Activated T-helper 2 cell treated with anti-CD3 and anti-CD28 coated beads, Interferon-gamma antibody, Interleukin-2, Interleukin-4, amounts not matched to agents 10 μg/mL and 5 μg/mL and 100 μg/mL, durations not matched to agents 14 hours and 24 hours and 36 hours (primary cell): ENCODE measurements around the gene B3GALT6. TPM values are rescaled to one million over a fixed set of nuclear protein-coding genes. Genes with fewer than 3 reads are reported as not detected.

Experiments used
- DNase-seq: peaks from one replicate; pipeline ENCODE4 v3.0.0; 2021; ENCODE audit warnings: low spot score
- H3K27ac Mint-ChIP-seq: one replicate; pipeline ENCODE4 v1.8.0; 2021; ENCODE audit warnings: mixed read lengths
- H3K27me3 Mint-ChIP-seq: one replicate; pipeline ENCODE4 v1.8.0; 2021; ENCODE audit warnings: low read depth, mixed read lengths
- H3K36me3 Mint-ChIP-seq: one replicate; pipeline ENCODE4 v1.8.0; 2021; ENCODE audit warnings: low read depth, mixed read lengths
- H3K4me1 Mint-ChIP-seq: one replicate; pipeline ENCODE4 v1.8.0; 2021; ENCODE audit warnings: low read depth, mixed read lengths
- H3K4me3 Mint-ChIP-seq: one replicate; pipeline ENCODE4 v1.8.0; 2021; ENCODE audit warnings: low read depth, mild to moderate bottlenecking, moderate library complexity, mixed read lengths
- H3K9me3 Mint-ChIP-seq: one replicate; pipeline ENCODE4 v1.8.0; 2021; ENCODE audit warnings: mixed read lengths
- intact Hi-C: fragments of 100-400 bp; cut with micrococcal nuclease; formaldehyde crosslinking; loops from one replicate; pipeline ENCODE4 v1.15.1; 2023
- total RNA-seq: library from RNA; stranded (reverse); gene quantifications from 2 replicates; pipeline ENCODE4 v1.2.3, GENCODE V29; 2022

The B3GALT6 gene
- total RNA-seq, 1 donor from 2014 or later = 34.6 TPM

DNA sequence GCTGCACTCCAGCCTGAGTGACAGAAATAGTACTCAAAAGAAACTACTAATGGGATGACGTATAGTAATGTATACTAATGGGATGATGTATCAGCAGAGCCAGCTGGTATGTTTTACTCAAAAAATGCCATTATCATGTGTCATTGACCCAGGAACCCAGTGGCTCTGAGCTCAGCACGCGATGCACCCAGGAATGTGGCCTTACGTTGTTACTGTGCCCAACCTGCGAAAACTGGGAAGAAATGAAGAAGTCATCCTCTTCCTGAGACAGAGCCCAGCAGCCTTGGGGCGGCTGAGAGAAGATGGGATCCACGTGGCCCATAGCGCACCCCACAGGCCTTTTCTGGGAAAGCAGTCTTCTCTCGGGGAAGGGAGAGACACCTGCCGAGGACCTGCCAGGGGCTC lies 32.8 kb downstream of the B3GALT6 start:
- intact Hi-C loops = no loop called here
- DNase-seq = no peak
- Mint-ChIP-seq H3K4me1 (peaks cover 3% of the 10 kb centered on the region), H3K36me3 (peaks cover 55% of the 10 kb centered on the region), H3K27ac (no peak overlapping the region), H3K9me3 (no peaks in the 10 kb centered on the region), H3K27me3 (no peaks in the 10 kb centered on the region), H3K4me3 (no peak overlapping the region)

- Mint-ChIP-seq H3K36me3 (peaks cover 57% of the 10 kb centered on the region), H3K27me3 (no peaks in the 10 kb centered on the region), H3K9me3 (no peaks in the 10 kb centered on the region), H3K27ac (no peak overlapping the region), H3K4me3 (no peak overlapping the region), H3K4me1 (peaks cover 26% of the 10 kb centered on the region)
- intact Hi-C loops = no loop called here
- DNase-seq = no peak
Observed at GRCh38 chr1:1267488-1268283, 35.6 kb downstream of the B3GALT6 start.

- DNase-seq = no peak
- no peak overlapping the region for H3K27ac Mint-ChIP-seq
- no peak overlapping the region for H3K4me3 Mint-ChIP-seq
- peaks cover 27% of the 10 kb centered on the region for H3K4me1 Mint-ChIP-seq
- intact Hi-C loops = no loop called here
- no peaks in the 10 kb centered on the region for H3K9me3 Mint-ChIP-seq
- H3K27me3 Mint-ChIP-seq = no peaks in the 10 kb centered on the region
- peaks cover 56% of the 10 kb centered on the region for H3K36me3 Mint-ChIP-seq
Observed at GRCh38 chr1:1268284-1268682, 36.2 kb downstream of the B3GALT6 start.

GRCh38 chr1:1270813-1271212 lies 38.8 kb downstream of the B3GALT6 start:
- H3K36me3 Mint-ChIP-seq = peaks cover 44% of the 10 kb centered on the region
- peak overlapping the region; percentile 9 for H3K27ac Mint-ChIP-seq
- no peaks in the 10 kb centered on the region for H3K9me3 Mint-ChIP-seq
- intact Hi-C loops = loop anchor here (5.0 to 10.0 kb wide), 2 partner anchors 39 to 156 kb away; partner anchors contain the start of genes B3GALT6, C1orf159 and SDF4
- no peaks in the 10 kb centered on the region for H3K27me3 Mint-ChIP-seq
- peak overlapping the region; percentile 71 for H3K4me3 Mint-ChIP-seq
- DNase-seq = no peak
- H3K4me1 Mint-ChIP-seq = peaks cover 29% of the 10 kb centered on the region

- Mint-ChIP-seq H3K36me3 (peaks cover 36% of the 10 kb centered on the region), H3K27ac (peak overlapping the region; percentile 69), H3K4me3 (peak overlapping the region; percentile 81), H3K9me3 (no peaks in the 10 kb centered on the region), H3K27me3 (no peaks in the 10 kb centered on the region), H3K4me1 (peaks cover 29% of the 10 kb centered on the region)
- no peak for DNase-seq
- intact Hi-C loops = loop anchor here (2.0 to 10.0 kb wide), 3 partner anchors 40 to 158 kb away; partner anchors contain the start of genes B3GALT6, C1orf159 and SDF4
Observed at GRCh38 chr1:1272341-1273208, 40.5 kb downstream of the B3GALT6 start.

DNA sequence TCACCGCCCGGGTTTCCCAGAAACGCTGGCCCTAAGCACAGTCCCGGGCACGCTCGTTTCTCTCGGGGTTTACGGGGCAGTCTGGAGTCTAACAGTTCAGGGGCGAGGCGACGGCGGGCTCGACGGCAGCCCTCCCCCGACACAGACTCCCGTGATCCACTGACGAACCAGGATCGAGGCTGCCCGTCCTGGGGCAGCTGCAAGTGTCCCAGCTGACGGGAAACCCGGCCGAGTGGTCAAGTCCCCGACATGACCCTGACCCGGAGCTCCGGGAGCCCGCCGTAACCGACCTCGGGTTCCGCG lies 41.1 kb downstream of the B3GALT6 start:
- H3K27ac Mint-ChIP-seq = peak overlapping the region; percentile 69
- peaks cover 33% of the 10 kb centered on the region for H3K36me3 Mint-ChIP-seq
- peak overlapping the region; percentile 81 for H3K4me3 Mint-ChIP-seq
- no peaks in the 10 kb centered on the region for H3K27me3 Mint-ChIP-seq
- intact Hi-C loops = loop anchor here (2.0 to 10.0 kb wide), 3 partner anchors 41 to 158 kb away; partner anchors contain the start of genes B3GALT6, C1orf159 and SDF4
- no peaks in the 10 kb centered on the region for H3K9me3 Mint-ChIP-seq
- DNase-seq = no peak
- H3K4me1 Mint-ChIP-seq = peaks cover 29% of the 10 kb centered on the region

DNA sequence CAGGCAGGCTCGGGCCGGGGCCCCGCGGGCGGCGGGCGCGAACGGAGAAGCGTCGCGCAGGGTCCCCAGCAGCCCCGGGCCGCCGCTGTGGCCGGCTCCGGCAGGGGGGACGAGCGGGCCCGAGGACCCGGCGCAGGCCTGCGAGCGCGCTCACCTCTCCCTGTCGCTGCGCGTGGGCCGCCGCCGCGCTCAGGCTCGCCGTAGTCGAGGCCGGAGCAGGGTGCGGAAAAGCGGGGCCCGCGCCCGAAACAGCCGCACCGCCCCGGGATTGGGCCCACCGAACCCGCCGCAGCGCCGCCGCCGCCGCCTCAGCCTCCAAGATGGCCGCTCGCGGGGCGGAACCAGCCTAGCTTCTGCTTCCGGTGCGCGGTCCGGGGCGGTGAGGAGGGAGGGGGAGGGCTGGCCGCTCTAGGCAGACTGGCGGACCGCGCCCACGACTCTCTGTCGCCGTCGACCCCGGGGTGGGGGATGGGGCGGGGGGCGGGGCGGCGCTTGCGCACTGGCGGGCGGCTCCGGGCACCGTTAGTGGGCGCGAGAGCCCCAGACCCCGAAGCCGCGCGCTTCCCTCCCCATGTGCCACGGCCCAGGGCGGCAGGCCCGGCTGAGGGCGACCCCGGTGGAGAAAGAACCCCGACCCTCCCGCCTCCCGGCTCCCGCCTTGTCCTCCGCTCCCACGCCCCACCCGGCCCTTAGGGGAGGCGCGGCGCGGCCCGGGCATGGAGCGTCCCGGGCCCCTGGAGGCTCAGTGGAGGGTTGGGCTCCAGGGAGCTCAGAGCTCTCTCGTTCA lies 41.7 kb downstream of the B3GALT6 start, which contains the start of gene UBE2J2:
Gene UBE2J2, minus strand, starts transcription at position 343 of the 787 bp plus-strand sequence. CDS start 5,862 bp downstream, outside the sequence.
- no peaks in the 10 kb centered on the region for H3K9me3 Mint-ChIP-seq
- peak; percentile 87 for DNase-seq
- peaks cover 32% of the 10 kb centered on the region for H3K36me3 Mint-ChIP-seq
- peaks cover 29% of the 10 kb centered on the region for H3K4me1 Mint-ChIP-seq
- peak within 1 kb of the TSS; percentile 69 for H3K27ac Mint-ChIP-seq
- H3K4me3 Mint-ChIP-seq = peak within 1 kb of the TSS; percentile 81
- no peaks in the 10 kb centered on the region for H3K27me3 Mint-ChIP-seq
- intact Hi-C loops = loop anchor here (2.0 to 10.0 kb wide), 3 partner anchors 41 to 159 kb away; partner anchors contain the start of genes B3GALT6, C1orf159 and SDF4

GRCh38 chr1:1274299-1274930 lies 42.4 kb downstream of the B3GALT6 start:
- Mint-ChIP-seq H3K4me3 (peak overlapping the region; percentile 74), H3K9me3 (no peaks in the 10 kb centered on the region), H3K36me3 (peaks cover 29% of the 10 kb centered on the region), H3K27ac (no peak overlapping the region), H3K27me3 (no peaks in the 10 kb centered on the region), H3K4me1 (peaks cover 29% of the 10 kb centered on the region)
- no peak for DNase-seq
- intact Hi-C loops = loop anchor here (5.0 to 10.0 kb wide), 2 partner anchors 42 to 160 kb away; partner anchors contain the start of genes B3GALT6, C1orf159 and SDF4

DNA sequence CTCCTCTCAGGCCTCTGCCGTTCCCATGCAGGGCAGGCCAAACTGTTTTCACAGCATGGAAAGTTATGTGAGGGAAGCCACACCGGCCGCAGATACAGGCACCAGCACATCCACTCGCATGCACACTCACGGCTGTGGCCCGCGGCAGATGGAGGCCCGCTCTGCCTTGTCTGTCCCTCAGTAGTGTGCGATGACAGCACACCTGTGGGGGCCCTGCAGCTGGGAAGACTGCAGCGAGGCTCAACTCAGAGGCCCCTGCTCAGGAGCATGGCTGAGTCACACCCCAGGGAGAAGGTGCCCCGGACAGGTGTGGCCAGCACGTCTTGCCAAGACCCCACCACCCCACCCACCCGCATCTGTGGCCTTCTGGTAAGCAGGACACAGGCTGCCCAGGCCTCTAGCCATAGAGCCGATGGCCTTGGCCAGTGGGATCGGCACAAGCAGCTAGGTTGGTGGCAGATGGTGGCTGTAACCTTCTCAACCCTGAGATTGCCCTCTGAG lies 42.9 kb downstream of the B3GALT6 start:
- no peak for DNase-seq
- H3K4me3 Mint-ChIP-seq = peak overlapping the region; percentile 74
- no peaks in the 10 kb centered on the region for H3K9me3 Mint-ChIP-seq
- H3K36me3 Mint-ChIP-seq = peaks cover 25% of the 10 kb centered on the region
- no peaks in the 10 kb centered on the region for H3K27me3 Mint-ChIP-seq
- peaks cover 27% of the 10 kb centered on the region for H3K4me1 Mint-ChIP-seq
- intact Hi-C loops = loop anchor here (5.0 to 10.0 kb wide), 2 partner anchors 43 to 160 kb away; partner anchors contain the start of genes B3GALT6, C1orf159 and SDF4
- no peak overlapping the region for H3K27ac Mint-ChIP-seq

DNA sequence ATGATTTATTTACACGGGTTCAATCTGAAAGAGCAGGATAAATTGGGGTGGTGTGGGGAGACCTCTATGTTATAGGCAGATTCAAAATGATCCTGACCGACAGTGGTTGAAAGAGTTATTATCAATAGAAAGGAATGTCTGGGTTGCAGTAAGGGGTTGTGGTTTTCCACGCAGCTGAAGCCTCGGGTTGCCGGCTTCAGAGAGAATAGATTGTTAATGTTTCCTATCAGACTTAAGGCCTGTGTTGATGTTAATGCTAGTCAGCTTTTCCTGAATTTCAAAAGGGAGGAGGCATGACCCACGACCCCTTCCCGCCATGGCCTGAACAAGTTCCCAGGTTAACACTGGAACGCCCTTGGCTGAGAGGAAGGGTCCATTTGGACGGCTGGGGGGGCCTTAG lies 43.8 kb downstream of the B3GALT6 start:
- intact Hi-C loops = loop anchor here (10.0 kb wide), 1 partner anchor 161 kb away; the partner anchor contains the start of gene C1orf159
- Mint-ChIP-seq H3K4me3 (peak overlapping the region; percentile 1), H3K27ac (no peak overlapping the region), H3K4me1 (peaks cover 18% of the 10 kb centered on the region), H3K36me3 (peaks cover 16% of the 10 kb centered on the region), H3K27me3 (no peaks in the 10 kb centered on the region), H3K9me3 (no peaks in the 10 kb centered on the region)
- no peak for DNase-seq

GRCh38 chr1:1278620-1279019 lies 46.6 kb downstream of the B3GALT6 start:
- Mint-ChIP-seq H3K4me3 (no peak overlapping the region), H3K4me1 (peaks cover 4% of the 10 kb centered on the region)
- intact Hi-C loops = loop anchor here (10.0 kb wide), 1 partner anchor 164 kb away; the partner anchor contains the start of gene C1orf159

More at GRCh38 chr1:1278620-1279019, 46.6 kb downstream of the B3GALT6 start:
- DNase-seq = no peak
- Mint-ChIP-seq H3K27me3 (no peaks in the 10 kb centered on the region), H3K27ac (no peak overlapping the region), H3K9me3 (no peaks in the 10 kb centered on the region), H3K36me3 (no peaks in the 10 kb centered on the region)
